Mucosa of stomach (tissue), 1 donor: ENCODE results near the gene BCAR1.
"Not testable (repeated sequence)": the region's sequence is repeated elsewhere in the genome, so short reads cannot be mapped to it uniquely, and the experiment has no call there.

Experiments
- H3K27me3 ChIP-seq: one replicate; pipeline ENCODE4 v1.7.0; 2013; ENCODE audit warnings: mild to moderate bottlenecking, low read length; ENCODE audit not compliant: control insufficient read depth, insufficient read depth
- H3K36me3 ChIP-seq: one replicate; pipeline ENCODE4 v1.7.0; 2013; ENCODE audit warnings: low read length; ENCODE audit not compliant: control insufficient read depth, insufficient read depth
- H3K4me1 ChIP-seq: one replicate; pipeline ENCODE4 v1.7.0; 2013; ENCODE audit warnings: mild to moderate bottlenecking, low read length; ENCODE audit not compliant: control insufficient read depth, insufficient read depth
- H3K4me3 ChIP-seq: one replicate; pipeline ENCODE4 v1.7.0; 2013; ENCODE audit warnings: low read length
- H3K9ac ChIP-seq: one replicate; pipeline ENCODE4 v1.7.0; 2013; ENCODE audit warnings: mild to moderate bottlenecking, low read length, moderate library complexity
- H3K9me3 ChIP-seq: one replicate; pipeline ENCODE4 v1.7.0; 2013; ENCODE audit warnings: mild to moderate bottlenecking, low read length, moderate library complexity; ENCODE audit not compliant: control insufficient read depth
- donor health status: Pancreatic carcinoma.

BCAR1 gene

DNA sequence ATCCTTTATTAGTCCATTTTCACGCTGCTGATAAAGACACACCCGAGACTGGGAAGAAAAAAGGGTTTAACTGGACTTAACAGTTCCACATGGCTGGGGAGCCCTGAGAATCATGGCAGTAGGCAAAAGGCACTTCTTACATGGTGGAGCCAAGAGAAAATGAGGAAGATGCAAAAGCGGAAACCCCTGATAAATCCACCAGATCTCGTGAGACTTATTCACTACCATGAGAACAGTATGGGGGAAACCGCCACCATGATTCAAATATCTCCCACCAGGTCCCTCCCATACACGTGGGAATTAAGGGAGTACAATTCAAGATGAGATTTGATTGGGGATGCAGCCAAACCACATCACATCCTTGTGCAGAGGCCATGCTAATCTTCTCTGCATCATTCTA, 35.0 kb upstream of the BCAR1 start:
- Histone ChIP-seq H3K4me1 (no peaks in the 10 kb centered on the region), H3K36me3 (peaks cover 6% of the 10 kb centered on the region), H3K9me3 (no peaks in the 10 kb centered on the region)

DNA sequence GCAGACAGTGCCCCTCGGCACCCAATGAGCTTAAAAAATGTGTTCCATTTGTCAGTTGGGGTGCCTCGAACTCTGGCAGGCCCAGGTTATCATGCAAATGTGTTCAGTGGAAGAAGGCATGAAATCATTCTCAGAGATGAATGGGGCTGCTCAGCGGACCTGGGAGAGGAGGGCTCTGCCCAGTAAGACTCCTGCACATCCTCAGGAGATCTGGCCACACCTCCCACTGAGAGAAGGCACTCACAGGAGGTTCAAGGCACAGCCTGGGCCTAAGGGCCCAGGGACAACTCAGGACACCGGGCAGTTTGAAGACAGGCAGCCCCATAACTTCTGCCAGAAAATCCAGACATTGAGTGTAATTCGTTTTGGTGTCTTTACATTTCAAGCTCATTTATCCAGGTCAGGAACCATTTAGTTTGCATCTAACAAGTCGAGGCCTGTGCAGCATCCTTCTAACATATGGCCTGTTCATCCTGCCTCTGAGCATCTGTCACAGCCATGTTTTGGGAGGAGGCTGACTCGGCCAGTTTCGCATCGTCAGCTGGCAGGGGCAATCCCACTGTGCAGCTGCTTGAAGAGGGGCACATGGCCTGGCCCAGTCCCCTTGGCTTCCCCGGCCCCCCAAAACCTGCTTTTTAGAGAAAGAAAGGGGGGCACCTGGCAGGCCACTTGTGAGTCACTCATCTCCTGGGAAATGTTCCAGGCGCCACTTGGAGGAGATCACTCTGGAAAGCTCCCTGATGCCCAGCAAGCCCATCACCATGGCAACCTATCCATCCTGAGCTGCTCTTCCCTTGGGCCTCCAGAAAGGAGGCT, 31.2 kb upstream of the BCAR1 start:
- no peaks in the 10 kb centered on the region for H3K36me3 ChIP-seq
- no peaks in the 10 kb centered on the region for H3K9me3 ChIP-seq
- no peak overlapping the region for H3K4me3 ChIP-seq
- no peak overlapping the region for H3K9ac ChIP-seq
- no peaks in the 10 kb centered on the region for H3K27me3 ChIP-seq
- no peaks in the 10 kb centered on the region for H3K4me1 ChIP-seq

More for the DNA sequence above, 35.0 kb upstream of the BCAR1 start:
- Histone ChIP-seq H3K27me3 (no peaks in the 10 kb centered on the region), H3K4me3 (no peak overlapping the region), H3K9ac (no peak overlapping the region)

DNA sequence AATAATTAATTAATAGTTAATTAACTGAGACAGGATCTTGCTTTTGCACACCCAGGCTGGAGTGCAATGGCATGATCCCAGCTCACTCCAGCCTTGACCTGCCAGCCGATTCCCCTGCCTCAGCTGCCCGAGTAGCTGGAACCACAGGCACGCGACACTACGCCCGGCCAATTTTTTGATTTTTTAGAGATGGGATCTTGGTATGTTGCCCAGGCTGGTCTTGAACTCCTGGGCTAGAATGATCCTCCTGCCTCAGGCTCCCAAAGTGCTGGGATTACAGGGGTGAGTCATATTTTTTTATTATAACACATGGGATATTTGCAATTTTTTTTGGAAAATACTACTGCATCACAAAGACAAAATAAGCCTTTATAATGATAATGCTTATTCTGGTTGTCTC, 30.4 kb upstream of the BCAR1 start:
- Histone ChIP-seq H3K4me1 (no peaks in the 10 kb centered on the region), H3K36me3 (no peaks in the 10 kb centered on the region), H3K4me3 (no peak overlapping the region), H3K9me3 (no peaks in the 10 kb centered on the region), H3K27me3 (no peaks in the 10 kb centered on the region), H3K9ac (no peak overlapping the region)

- H3K4me3 ChIP-seq: not testable (repeated sequence)
These were observed 29.6 kb upstream of the BCAR1 start for GRCh38 chr16:75281009-75281408.

GRCh38 chr16:75280331-75280804, 28.9 kb upstream of the BCAR1 start:
- Histone ChIP-seq H3K4me1 (no peaks in the 10 kb centered on the region), H3K36me3 (no peaks in the 10 kb centered on the region), H3K9me3 (no peaks in the 10 kb centered on the region), H3K4me3 (no peak overlapping the region), H3K27me3 (no peaks in the 10 kb centered on the region), H3K9ac (no peak overlapping the region)

More at GRCh38 chr16:75281009-75281408, 29.6 kb upstream of the BCAR1 start:
- not testable (repeated sequence) for H3K9ac ChIP-seq, H3K9me3 ChIP-seq, H3K4me1 ChIP-seq, H3K36me3 ChIP-seq, H3K27me3 ChIP-seq

- Histone ChIP-seq H3K4me3 (no peak overlapping the region), H3K9ac (no peak overlapping the region), H3K36me3 (no peaks in the 10 kb centered on the region), H3K4me1 (no peaks in the 10 kb centered on the region), H3K27me3 (no peaks in the 10 kb centered on the region), H3K9me3 (no peaks in the 10 kb centered on the region)
These were observed 27.9 kb upstream of the BCAR1 start for GRCh38 chr16:75279305-75279704.

GRCh38 chr16:75273054-75273925, 21.9 kb upstream of the BCAR1 start:
- no peaks in the 10 kb centered on the region for H3K36me3 ChIP-seq
- H3K4me3 ChIP-seq: no peak overlapping the region
- no peaks in the 10 kb centered on the region for H3K27me3 ChIP-seq
- H3K9me3 ChIP-seq: no peaks in the 10 kb centered on the region
- no peaks in the 10 kb centered on the region for H3K4me1 ChIP-seq
- H3K9ac ChIP-seq: no peak overlapping the region

GRCh38 chr16:75272629-75273028, 21.2 kb upstream of the BCAR1 start:
- H3K9ac ChIP-seq, H3K27me3 ChIP-seq, H3K9me3 ChIP-seq, H3K4me1 ChIP-seq, H3K4me3 ChIP-seq, H3K36me3 ChIP-seq: not testable (repeated sequence)

DNA sequence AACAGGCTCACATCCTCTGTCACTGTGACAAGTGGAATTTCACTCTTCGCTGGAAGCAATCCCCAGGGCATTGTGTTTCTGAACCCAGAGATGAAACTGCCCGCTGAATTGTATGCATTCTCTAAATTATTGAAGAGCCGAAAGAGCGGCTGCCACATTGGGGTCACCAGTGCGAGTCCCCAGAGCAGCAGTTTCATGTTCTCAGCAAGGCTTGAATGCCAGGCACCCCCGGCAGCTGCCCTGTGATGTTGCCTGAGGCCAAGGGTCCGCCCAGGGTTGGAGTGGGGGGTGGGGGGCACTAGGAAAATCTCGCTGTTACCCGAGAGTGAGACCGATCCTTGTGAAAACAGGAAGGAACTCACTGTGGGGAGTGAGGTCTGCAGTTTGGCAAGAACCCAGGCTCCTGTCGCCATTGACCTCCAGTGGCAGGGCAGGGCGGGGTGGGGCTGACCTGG, 20.7 kb upstream of the BCAR1 start:
- Histone ChIP-seq H3K4me3 (no peak overlapping the region), H3K27me3 (no peaks in the 10 kb centered on the region), H3K36me3 (no peaks in the 10 kb centered on the region), H3K9ac (no peak overlapping the region), H3K9me3 (no peaks in the 10 kb centered on the region), H3K4me1 (peaks cover 9% of the 10 kb centered on the region)

DNA sequence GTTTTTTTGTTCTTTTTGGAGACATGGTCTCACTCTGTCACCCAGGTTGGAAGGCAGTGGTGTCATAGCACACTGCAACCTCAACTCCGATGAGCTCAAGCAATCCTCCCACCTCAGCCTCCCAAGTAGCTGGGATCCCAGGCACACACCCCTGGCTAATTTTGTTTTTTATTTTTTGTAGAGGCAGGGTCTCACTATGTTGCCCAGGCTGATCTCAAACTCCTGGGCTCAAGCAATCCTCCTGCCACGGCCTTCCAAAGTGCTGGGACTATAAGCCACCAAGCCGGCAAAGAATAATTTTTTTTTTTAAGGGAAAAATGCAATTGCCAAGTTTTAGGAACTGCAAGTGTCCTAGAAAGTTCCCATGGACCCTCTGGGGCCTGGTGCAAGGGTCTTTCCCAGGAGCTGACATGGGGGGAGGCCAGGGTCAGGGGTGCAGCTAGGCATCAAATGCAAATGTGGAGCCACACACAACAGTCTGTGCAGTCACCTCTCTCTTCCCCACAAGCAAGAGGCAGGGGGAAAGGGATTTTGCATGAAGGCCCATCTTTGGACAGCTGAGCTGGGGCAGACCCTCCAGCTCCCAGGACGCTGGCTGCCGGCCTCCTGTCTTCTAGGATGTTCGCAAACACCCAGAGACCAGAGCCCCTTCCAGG, 20.1 kb upstream of the BCAR1 start:
- Histone ChIP-seq H3K9me3 (no peaks in the 10 kb centered on the region), H3K36me3 (no peaks in the 10 kb centered on the region), H3K4me3 (no peak overlapping the region), H3K9ac (no peak overlapping the region), H3K4me1 (peaks cover 14% of the 10 kb centered on the region), H3K27me3 (no peaks in the 10 kb centered on the region)

- peaks cover 26% of the 10 kb centered on the region for H3K4me1 ChIP-seq
- H3K27me3 ChIP-seq, H3K9ac ChIP-seq, H3K9me3 ChIP-seq, H3K36me3 ChIP-seq, H3K4me3 ChIP-seq: not testable (repeated sequence)
These were observed 17.9 kb upstream of the BCAR1 start for GRCh38 chr16:75269358-75269757.
